Measurements from ENCODE around the gene NOL9.

- TF ChIP-seq CTCF (IDR thresholded peaks at IDR 0.05) (peak in 2 of 6 experiments; percentile 24 to 41), POLR2A (IDR thresholded peaks at IDR 0.05) (no peak), EP300 (IDR thresholded peaks at IDR 0.05) (no peak)
Observed at GRCh38 chr1:6472391-6472790, 81.9 kb downstream of the NOL9 start.

All from upper lobe of left lung (tissue), 4 donors.